ENCODE measurements around the gene ITPR3.

Gene ITPR3

GRCh38 chr6:33668328-33668727, 47.2 kb downstream of the ITPR3 start:
- no peaks in the 10 kb centered on the region for H3K36me3 Mint-ChIP-seq (ENCODE audit: low read depth)

GRCh38 chr6:33668914-33669313, 47.8 kb downstream of the ITPR3 start:
- H3K4me1 Mint-ChIP-seq (ENCODE audit: low read depth): no peaks in the 10 kb centered on the region
- H3K27me3 Mint-ChIP-seq: no peaks in the 10 kb centered on the region
- H3K36me3 Mint-ChIP-seq (ENCODE audit: low read depth): no peaks in the 10 kb centered on the region

More at GRCh38 chr6:33668328-33668727, 47.2 kb downstream of the ITPR3 start:
- Mint-ChIP-seq H3K4me3 (no peak overlapping the region), H3K9me3 (no peaks in the 10 kb centered on the region), H3K4me1 (ENCODE audit: low read depth) (no peaks in the 10 kb centered on the region), H3K27ac (no peak overlapping the region), H3K27me3 (no peaks in the 10 kb centered on the region)
- intact Hi-C loops (cut with micrococcal nuclease): no loop called here

GRCh38 chr6:33670086-33670660, 49.1 kb downstream of the ITPR3 start:
- Mint-ChIP-seq H3K36me3 (ENCODE audit: low read depth) (no peaks in the 10 kb centered on the region), H3K4me3 (no peak overlapping the region), H3K27ac (no peak overlapping the region), H3K27me3 (no peaks in the 10 kb centered on the region), H3K4me1 (ENCODE audit: low read depth) (no peaks in the 10 kb centered on the region), H3K9me3 (no peaks in the 10 kb centered on the region)
- intact Hi-C loops (cut with micrococcal nuclease): no loop called here

More at GRCh38 chr6:33668914-33669313, 47.8 kb downstream of the ITPR3 start:
- Mint-ChIP-seq H3K27ac (no peak overlapping the region), H3K9me3 (no peaks in the 10 kb centered on the region), H3K4me3 (no peak overlapping the region)
- intact Hi-C loops (cut with micrococcal nuclease): no loop called here

DNA sequence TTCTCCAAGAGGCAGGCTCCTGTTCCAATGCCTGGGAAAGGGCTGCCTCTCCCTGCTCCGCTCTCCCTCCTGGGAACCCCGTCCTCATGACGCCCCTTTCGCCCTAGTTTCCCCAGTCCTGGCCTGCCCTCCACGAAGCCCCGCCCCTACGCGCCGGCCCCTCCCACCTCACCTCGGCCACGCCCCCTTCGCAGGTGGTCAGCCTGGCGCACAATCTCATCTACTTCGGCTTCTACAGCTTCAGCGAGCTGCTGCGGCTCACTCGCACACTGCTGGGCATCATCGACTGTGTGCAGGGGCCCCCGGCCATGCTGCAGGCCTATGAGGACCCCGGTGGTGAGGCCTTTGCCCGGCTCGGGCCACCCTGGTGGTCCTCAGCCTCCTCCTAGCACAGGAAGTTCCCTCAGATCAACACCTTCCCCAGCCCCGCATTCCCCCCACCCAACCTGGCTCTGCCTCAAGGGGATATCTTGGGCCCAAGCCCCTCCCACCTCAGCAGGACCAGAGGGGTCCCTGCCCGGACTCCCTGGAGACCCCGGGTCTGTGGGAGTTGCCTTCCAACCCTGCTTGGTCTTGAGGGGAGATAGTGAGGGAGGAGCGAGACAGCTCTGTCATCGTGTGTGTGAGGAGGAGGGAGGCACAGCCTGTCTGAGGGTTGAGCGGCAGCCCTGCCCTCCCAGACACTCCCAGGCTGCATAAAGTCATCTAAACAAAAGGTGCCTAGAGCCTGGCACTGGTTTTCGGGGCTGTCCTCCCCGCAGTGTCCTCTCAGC, 50.0 kb downstream of the ITPR3 start:
- no peaks in the 10 kb centered on the region for H3K27me3 Mint-ChIP-seq
- H3K27ac Mint-ChIP-seq: no peak overlapping the region
- H3K9me3 Mint-ChIP-seq: no peaks in the 10 kb centered on the region
- no peaks in the 10 kb centered on the region for H3K4me1 Mint-ChIP-seq (ENCODE audit: low read depth)
- H3K4me3 Mint-ChIP-seq: no peak overlapping the region
- H3K36me3 Mint-ChIP-seq (ENCODE audit: low read depth): no peaks in the 10 kb centered on the region
- intact Hi-C loops (cut with micrococcal nuclease): no loop called here

DNA sequence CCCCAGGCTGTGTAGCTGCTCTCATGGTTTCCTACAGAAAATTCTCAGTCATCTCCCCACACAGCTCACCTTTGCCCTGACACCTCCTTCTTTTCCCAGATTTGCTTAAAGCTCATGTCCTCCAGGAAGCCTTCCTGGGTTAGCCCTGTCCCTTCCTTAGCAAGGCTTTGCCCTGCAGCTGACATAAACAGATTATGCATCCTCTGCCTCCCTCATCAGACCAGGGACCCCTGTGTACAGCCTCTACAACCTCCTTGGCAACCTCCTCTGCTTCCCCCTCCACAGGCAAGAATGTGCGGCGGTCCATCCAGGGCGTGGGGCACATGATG, 50.6 kb downstream of the ITPR3 start:
- no peaks in the 10 kb centered on the region for H3K36me3 Mint-ChIP-seq (ENCODE audit: low read depth)
- intact Hi-C loops (cut with micrococcal nuclease): no loop called here
- H3K9me3 Mint-ChIP-seq: no peaks in the 10 kb centered on the region
- H3K4me1 Mint-ChIP-seq (ENCODE audit: low read depth): no peaks in the 10 kb centered on the region
- H3K27ac Mint-ChIP-seq: no peak overlapping the region
- no peak overlapping the region for H3K4me3 Mint-ChIP-seq
- H3K27me3 Mint-ChIP-seq: no peaks in the 10 kb centered on the region

- intact Hi-C loops (cut with micrococcal nuclease): no loop called here
- Mint-ChIP-seq H3K27me3 (no peaks in the 10 kb centered on the region), H3K9me3 (no peaks in the 10 kb centered on the region), H3K4me1 (ENCODE audit: low read depth) (no peaks in the 10 kb centered on the region), H3K4me3 (no peak overlapping the region), H3K27ac (no peak overlapping the region), H3K36me3 (ENCODE audit: low read depth) (no peaks in the 10 kb centered on the region)
These were observed 51.7 kb downstream of the ITPR3 start for GRCh38 chr6:33672808-33673207.

DNA sequence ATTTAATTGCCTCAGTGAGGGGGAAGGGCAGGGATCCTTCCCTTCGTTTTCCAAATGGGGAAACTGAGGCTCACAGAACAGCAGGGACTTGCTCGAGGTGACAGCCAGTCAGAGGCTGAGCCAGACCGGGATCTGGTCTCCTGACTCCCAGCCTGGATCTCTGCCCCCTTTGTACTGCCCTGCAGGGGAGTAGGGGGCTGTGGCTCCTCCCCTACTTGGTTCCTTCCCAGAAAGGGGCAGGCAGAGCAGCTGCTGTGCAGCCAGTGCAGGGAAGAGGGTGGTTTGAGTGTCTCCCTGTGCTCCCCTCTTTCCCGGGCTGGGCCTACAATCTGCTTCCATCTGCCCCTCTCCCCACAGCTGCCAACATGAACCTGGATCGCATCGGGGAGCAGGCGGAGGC, 52.7 kb downstream of the ITPR3 start:
- intact Hi-C loops (cut with micrococcal nuclease): no loop called here
- H3K36me3 Mint-ChIP-seq (ENCODE audit: low read depth): no peaks in the 10 kb centered on the region
- no peaks in the 10 kb centered on the region for H3K4me1 Mint-ChIP-seq (ENCODE audit: low read depth)
- no peaks in the 10 kb centered on the region for H3K9me3 Mint-ChIP-seq
- H3K27me3 Mint-ChIP-seq: no peaks in the 10 kb centered on the region
- no peak overlapping the region for H3K4me3 Mint-ChIP-seq
- no peak overlapping the region for H3K27ac Mint-ChIP-seq

- H3K4me3 Mint-ChIP-seq: no peak overlapping the region
- H3K36me3 Mint-ChIP-seq (ENCODE audit: low read depth): no peaks in the 10 kb centered on the region
- no peaks in the 10 kb centered on the region for H3K27me3 Mint-ChIP-seq
- intact Hi-C loops (cut with micrococcal nuclease): no loop called here
- H3K9me3 Mint-ChIP-seq: no peaks in the 10 kb centered on the region
- no peaks in the 10 kb centered on the region for H3K4me1 Mint-ChIP-seq (ENCODE audit: low read depth)
- H3K27ac Mint-ChIP-seq: no peak overlapping the region
These were observed 54.8 kb downstream of the ITPR3 start for GRCh38 chr6:33675968-33676367.

DNA sequence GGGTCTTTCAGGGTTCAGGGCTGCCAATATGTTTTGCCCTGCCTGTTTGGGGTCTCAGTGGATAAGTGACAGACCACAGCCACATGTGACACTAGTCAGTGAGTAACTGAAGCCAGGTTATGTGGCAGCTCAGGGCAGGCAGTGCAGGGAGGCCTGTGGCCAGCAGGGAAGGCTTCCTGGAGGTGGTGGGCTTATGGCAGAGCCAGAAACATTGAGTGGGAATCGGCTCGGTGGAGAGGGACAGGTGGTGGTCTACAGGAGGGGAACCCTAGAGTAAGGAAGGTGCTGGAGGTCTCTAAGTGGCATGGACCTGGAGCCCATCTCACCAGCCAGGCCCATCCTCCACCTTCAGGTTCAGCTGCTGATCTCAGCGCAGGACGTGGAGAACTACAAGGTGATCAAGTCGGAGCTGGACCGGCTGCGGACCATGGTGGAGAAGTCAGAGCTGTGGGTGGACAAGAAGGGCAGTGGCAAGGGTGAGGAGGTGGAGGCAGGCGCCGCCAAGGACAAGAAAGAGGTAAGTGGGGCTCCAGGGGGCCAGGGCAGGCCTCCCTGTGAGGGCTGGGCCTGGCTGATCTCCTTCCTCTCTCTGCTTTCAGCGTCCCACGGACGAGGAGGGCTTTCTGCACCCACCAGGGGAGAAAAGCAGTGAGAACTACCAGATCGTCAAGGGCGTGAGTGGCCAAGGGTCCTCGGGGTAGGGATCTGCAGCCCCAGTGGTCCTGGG, 55.5 kb downstream of the ITPR3 start:
- Mint-ChIP-seq H3K27me3 (no peaks in the 10 kb centered on the region), H3K36me3 (ENCODE audit: low read depth) (no peaks in the 10 kb centered on the region), H3K4me1 (ENCODE audit: low read depth) (no peaks in the 10 kb centered on the region), H3K27ac (no peak overlapping the region), H3K9me3 (no peaks in the 10 kb centered on the region), H3K4me3 (no peak overlapping the region)
- intact Hi-C loops (cut with micrococcal nuclease): no loop called here

DNA sequence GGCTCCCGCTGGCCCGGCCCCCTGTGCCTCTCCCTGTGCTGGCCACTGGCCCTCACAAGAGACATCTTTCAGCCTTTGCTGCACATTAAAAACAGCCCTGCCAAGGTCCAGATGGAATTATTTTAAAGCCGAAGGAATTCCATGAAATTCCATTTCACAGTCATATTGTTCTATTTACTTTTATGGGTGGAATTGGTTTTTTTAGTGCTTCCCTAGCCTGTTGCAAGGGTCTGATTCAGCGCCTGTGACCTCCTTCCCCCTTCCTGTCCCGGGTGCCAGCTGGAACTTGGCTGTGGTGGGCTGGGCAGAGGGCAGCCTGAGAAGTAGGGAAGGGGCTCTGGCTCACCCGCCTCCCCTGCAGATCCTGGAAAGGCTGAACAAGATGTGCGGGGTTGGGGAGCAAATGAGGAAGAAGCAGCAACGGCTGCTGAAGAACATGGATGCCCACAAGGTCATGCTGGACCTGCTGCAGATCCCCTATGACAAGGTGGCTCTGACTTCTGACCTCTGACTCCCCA, 56.1 kb downstream of the ITPR3 start:
- Mint-ChIP-seq H3K27me3 (no peaks in the 10 kb centered on the region), H3K27ac (no peak overlapping the region), H3K4me1 (ENCODE audit: low read depth) (no peaks in the 10 kb centered on the region), H3K4me3 (no peak overlapping the region), H3K9me3 (no peaks in the 10 kb centered on the region), H3K36me3 (ENCODE audit: low read depth) (no peaks in the 10 kb centered on the region)
- intact Hi-C loops (cut with micrococcal nuclease): no loop called here

DNA sequence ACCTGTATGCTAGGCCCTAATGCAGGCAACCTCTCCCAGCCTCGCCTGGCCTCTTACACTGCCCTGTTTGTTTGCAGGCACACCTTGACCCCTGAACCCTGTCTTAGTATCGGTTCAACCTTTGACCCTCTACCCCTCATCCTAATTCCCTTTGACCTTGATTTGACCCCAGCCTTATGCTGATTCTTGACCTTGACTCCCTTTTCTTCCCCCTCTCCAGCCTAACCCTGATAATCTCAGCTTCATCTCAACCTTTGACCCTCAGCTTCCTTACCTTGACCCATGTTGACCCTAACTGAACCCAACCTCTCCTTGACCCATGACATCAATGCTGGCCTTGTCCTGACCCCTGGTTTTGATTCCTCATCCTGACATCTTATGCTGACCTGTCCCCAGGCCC, 56.6 kb downstream of the ITPR3 start:
- no peaks in the 10 kb centered on the region for H3K27me3 Mint-ChIP-seq
- no peak overlapping the region for H3K27ac Mint-ChIP-seq
- no peaks in the 10 kb centered on the region for H3K9me3 Mint-ChIP-seq
- no peaks in the 10 kb centered on the region for H3K36me3 Mint-ChIP-seq (ENCODE audit: low read depth)
- H3K4me3 Mint-ChIP-seq: no peak overlapping the region
- no peaks in the 10 kb centered on the region for H3K4me1 Mint-ChIP-seq (ENCODE audit: low read depth)
- intact Hi-C loops (cut with micrococcal nuclease): no loop called here

- no peaks in the 10 kb centered on the region for H3K36me3 Mint-ChIP-seq (ENCODE audit: low read depth)
- no peak overlapping the region for H3K27ac Mint-ChIP-seq
- no peaks in the 10 kb centered on the region for H3K27me3 Mint-ChIP-seq
- H3K4me1 Mint-ChIP-seq (ENCODE audit: low read depth): peaks cover 4% of the 10 kb centered on the region
- no peaks in the 10 kb centered on the region for H3K9me3 Mint-ChIP-seq
- intact Hi-C loops (cut with micrococcal nuclease): no loop called here
- H3K4me3 Mint-ChIP-seq: no peak overlapping the region
These were observed 57.3 kb downstream of the ITPR3 start for GRCh38 chr6:33678233-33678931.

GRCh38 chr6:33678932-33679490, 57.9 kb downstream of the ITPR3 start:
- no peak overlapping the region for H3K4me3 Mint-ChIP-seq
- H3K9me3 Mint-ChIP-seq: no peaks in the 10 kb centered on the region
- H3K27me3 Mint-ChIP-seq: no peaks in the 10 kb centered on the region
- peaks cover 7% of the 10 kb centered on the region for H3K4me1 Mint-ChIP-seq (ENCODE audit: low read depth)
- H3K27ac Mint-ChIP-seq: no peak overlapping the region
- H3K36me3 Mint-ChIP-seq (ENCODE audit: low read depth): no peaks in the 10 kb centered on the region
- intact Hi-C loops (cut with micrococcal nuclease): no loop called here

GRCh38 chr6:33679761-33680160, 58.6 kb downstream of the ITPR3 start:
- intact Hi-C loops (cut with micrococcal nuclease): no loop called here
- peaks cover 7% of the 10 kb centered on the region for H3K4me1 Mint-ChIP-seq (ENCODE audit: low read depth)
- no peak overlapping the region for H3K4me3 Mint-ChIP-seq
- H3K9me3 Mint-ChIP-seq: no peaks in the 10 kb centered on the region
- H3K27me3 Mint-ChIP-seq: no peaks in the 10 kb centered on the region
- no peak overlapping the region for H3K27ac Mint-ChIP-seq
- no peaks in the 10 kb centered on the region for H3K36me3 Mint-ChIP-seq (ENCODE audit: low read depth)
